ENCODE measurements around the gene CCDC27.

Gene CCDC27

DNA sequence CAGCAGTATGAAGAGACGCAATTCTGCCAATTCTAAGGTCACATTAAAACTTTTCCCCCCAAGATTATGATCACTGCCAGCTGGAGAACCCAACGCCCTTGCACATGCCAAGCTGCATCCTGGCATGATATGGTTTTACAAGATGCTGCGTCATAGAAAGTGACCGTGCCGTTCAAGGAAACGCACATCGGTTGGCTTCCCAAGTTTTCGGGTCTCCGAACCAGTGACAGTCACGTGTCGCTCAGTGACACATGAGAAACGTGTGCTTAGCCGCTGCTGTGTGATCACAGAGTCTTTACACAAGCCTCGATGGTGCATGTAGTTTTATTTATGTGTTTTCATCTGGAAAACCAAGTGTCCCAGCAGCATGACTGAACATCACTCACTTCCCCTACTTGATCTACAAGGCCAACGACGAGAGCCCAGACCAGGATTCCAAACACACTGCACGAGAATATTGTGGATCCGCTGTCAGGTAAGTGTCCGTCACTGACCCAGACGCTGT is 27.7 kb downstream of the CCDC27 start:
- H3K4me3 ChIP-seq (replicated peaks; ENCODE audit: low read depth, low read length), result no peak overlapping the region
- DNase-seq (ENCODE audit: low read depth), result no peak
- TF ChIP-seq, protein P1, sequence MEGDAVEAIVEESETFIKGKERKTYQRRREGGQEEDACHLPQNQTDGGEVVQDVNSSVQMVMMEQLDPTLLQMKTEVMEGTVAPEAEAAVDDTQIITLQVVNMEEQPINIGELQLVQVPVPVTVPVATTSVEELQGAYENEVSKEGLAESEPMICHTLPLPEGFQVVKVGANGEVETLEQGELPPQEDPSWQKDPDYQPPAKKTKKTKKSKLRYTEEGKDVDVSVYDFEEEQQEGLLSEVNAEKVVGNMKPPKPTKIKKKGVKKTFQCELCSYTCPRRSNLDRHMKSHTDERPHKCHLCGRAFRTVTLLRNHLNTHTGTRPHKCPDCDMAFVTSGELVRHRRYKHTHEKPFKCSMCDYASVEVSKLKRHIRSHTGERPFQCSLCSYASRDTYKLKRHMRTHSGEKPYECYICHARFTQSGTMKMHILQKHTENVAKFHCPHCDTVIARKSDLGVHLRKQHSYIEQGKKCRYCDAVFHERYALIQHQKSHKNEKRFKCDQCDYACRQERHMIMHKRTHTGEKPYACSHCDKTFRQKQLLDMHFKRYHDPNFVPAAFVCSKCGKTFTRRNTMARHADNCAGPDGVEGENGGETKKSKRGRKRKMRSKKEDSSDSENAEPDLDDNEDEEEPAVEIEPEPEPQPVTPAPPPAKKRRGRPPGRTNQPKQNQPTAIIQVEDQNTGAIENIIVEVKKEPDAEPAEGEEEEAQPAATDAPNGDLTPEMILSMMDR (IDR thresholded peaks at IDR 0.05; ENCODE audit: low read length, missing control alignments), result no peak

DNA sequence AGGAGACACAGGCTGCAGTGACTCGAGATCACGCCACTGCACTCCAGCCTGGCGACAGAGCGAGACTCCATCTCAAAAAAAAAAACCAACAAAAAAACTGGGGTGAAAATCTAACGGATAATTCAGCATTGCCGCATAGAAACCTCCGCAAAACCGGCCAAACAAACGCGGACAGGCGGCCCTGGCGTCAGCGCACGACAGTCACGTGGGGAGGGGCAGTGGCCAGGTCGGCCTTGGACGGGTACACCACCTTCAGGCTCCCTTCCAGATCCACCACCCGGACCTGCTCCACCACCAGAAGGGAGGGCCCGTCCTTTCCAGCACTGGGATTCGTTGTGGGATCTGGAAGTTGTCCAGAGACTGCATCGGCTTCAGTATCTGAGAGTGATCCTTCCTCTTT is 28.7 kb downstream of the CCDC27 start:
- H3K4me3 ChIP-seq (replicated peaks; ENCODE audit: low read depth, low read length), result no peak overlapping the region
- DNase-seq (ENCODE audit: low read depth), result no peak
- TF ChIP-seq, protein P1 (IDR thresholded peaks at IDR 0.05; ENCODE audit: low read length, missing control alignments), result no peak

DNA sequence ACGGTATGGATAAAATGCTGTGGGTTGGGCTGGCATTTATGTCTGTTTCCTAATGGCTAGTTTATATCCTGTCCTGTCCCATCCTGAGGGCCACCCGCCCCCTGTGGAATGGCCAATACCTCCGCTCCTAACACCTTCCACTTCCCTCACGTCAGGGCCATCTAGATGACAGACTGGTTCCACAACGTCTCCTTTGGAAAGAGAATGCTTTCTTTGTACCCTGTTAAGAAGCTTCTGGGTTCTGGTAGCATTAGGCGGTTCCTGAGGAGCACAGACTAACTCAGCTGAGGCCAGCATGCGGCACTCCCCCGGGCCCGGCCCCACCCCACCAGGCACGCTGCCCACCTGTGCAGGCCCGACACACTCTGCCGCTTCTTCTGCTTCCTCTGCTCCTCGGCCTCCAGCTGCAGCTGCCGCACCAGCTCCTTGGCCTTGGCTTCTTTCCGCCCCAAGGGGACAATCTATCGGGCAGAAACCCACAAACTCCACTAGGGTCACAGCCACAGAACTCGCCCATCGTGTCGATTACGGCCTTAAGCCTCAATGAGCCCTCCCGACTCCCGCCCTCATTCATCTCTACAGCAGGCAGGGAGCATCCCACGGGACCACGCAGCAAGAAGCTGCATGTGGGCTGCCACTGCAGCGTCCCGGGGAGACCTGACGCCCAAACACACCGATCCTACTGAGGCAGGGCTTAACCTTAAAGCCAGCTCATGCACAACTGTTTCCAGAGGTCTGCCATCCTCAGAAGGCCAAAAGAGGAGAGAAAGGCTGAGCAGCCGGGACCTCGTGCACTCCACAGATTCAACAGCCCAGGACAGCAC is 31.6 kb downstream of the CCDC27 start:
- no peak for DNase-seq (ENCODE audit: low read depth)
- TF ChIP-seq, protein P1 (IDR thresholded peaks at IDR 0.05; ENCODE audit: low read length, missing control alignments), result no peak

DNA sequence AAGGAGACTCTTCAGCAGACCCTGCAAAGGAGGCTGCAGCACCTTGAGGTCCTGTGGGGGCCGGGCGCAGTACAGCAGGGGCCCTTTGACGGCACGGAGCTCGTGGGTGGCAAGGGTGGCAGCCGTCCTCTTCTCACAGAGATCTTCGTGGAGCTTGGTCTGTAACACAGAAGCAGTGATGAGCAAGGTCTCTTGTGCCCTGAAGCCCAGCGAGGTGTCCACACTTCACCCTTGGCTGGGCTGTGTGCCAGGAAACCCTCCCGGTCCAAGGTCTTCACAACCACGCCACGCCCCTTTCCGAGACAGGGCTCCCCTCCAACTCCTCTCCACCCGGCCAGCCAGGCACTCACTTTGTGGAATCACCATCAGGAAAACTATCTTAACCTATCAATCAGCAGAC is 32.8 kb downstream of the CCDC27 start:
- DNase-seq (ENCODE audit: low read depth), result no peak
- TF ChIP-seq, protein P1 (IDR thresholded peaks at IDR 0.05; ENCODE audit: low read length, missing control alignments), result no peak
- H3K4me3 ChIP-seq (replicated peaks; ENCODE audit: low read depth, low read length), result no peak overlapping the region

More for the DNA sequence above, 31.6 kb downstream of the CCDC27 start:
- H3K4me3 ChIP-seq (replicated peaks; ENCODE audit: low read depth, low read length), result no peak overlapping the region

DNA sequence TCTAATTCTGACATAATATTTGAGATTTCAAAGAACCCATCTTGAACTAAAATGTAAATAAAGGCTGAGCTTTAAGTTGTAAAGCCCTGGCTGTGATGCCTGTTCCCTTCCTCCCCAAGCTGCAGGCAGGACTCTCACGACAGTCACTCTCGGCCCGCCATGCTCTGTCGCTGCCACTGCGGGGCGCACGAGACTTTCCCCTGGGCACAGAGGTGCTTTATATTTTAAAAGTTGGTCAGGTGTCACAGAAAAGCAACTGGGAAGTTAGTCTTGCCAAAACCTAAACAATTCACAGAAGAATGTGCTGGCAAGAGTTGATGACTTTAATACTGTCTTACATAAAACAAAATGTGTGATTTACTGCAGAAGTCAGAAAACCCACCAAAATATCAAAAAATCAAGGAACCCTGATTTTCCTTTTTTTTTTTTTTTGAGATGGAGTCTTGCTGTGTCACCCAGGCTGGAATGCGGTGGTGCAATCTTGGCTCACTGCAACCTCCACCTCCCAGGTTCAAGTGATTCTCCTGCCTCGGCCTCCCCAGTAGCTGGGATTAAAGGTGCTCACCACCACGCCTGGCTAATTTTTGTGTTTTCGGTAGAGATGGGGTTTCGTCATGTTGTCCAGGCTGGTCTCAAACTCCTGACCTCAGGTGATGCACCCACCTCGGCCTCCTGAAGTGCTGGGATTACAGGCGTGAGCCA is 33.4 kb downstream of the CCDC27 start:
- TF ChIP-seq, protein P1 (IDR thresholded peaks at IDR 0.05; ENCODE audit: low read length, missing control alignments), result peak; percentile 34
- peak; percentile 22 for DNase-seq (ENCODE audit: low read depth)
- no peak overlapping the region for H3K4me3 ChIP-seq (replicated peaks; ENCODE audit: low read depth, low read length)

DNA sequence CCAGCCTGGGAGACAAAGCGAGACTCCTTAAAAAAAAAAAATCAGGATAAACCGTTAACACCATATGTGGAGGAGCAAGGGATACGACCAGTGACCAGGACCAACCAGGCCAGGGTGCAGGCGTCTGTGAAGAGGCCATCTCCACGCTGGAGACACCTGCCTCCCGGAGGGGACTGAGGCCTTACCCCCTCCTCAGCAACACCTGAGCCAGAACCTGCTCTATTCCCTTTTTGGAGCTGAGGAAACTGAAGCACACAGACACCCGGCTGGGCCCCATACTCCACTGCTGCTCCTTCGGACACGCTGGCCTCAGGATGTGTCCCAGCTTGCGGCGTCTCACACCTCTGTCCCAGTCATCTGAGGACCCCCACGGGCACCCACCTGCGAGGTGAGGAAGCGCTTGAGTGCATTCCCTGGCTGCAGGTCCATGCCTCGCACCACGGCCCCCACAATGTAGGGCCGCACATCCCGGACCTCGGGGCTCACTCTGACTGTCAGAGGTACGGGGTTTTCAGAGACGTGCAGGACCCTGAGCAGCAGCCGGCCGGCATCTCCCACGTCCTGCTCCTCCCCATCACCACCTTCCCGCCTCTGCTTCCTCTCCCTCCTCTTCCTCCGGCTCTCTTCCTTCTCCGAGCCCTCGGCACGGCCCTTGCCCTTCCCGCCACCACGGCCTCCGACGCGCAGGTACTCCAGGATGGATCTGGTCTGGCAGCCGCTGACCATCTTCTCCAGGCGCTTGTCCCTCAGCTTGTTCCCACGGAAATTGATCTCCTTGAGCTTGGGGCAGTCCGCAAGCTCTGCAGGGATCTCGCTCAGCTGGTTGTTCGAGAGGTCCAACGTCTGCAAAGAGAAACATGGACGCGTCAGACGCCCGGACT is 34.5 kb downstream of the CCDC27 start:
- no peak for DNase-seq (ENCODE audit: low read depth)
- no peak overlapping the region for H3K4me3 ChIP-seq (replicated peaks; ENCODE audit: low read depth, low read length)
- TF ChIP-seq, protein P1 (IDR thresholded peaks at IDR 0.05; ENCODE audit: low read length, missing control alignments), result no peak

Measured in fibroblast of pulmonary artery (primary cell).